ENCODE measurements around the gene PTPRE.

PTPRE gene

GRCh38 chr10:127916826-127917225 lies 9.9 kb downstream of the PTPRE start:
- no peaks in the 10 kb centered on the region for H3K9me3 ChIP-seq (ENCODE audit: severe bottlenecking)
- no peak overlapping the region for H3K27ac ChIP-seq
- no peak overlapping the region for H3K4me3 ChIP-seq (ENCODE audit: low read depth, low read length)
- H3K36me3 ChIP-seq = no peaks in the 10 kb centered on the region
- no peaks in the 10 kb centered on the region for H3K27me3 ChIP-seq (ENCODE audit: insufficient read depth, low read depth, severe bottlenecking)
- no peak for DNase-seq
- 0 out of 2 replicates have a peak, but pooled peaks have one; percentile 20 for TF ChIP-seq CTCF (IDR thresholded peaks at IDR 0.05; ENCODE audit: low read depth, low read length)

GRCh38 chr10:127918572-127918971 lies 11.7 kb downstream of the PTPRE start:
- Histone ChIP-seq H3K9me3 (ENCODE audit: severe bottlenecking) (no peaks in the 10 kb centered on the region), H3K27ac (no peak overlapping the region), H3K27me3 (ENCODE audit: insufficient read depth, low read depth, severe bottlenecking) (no peaks in the 10 kb centered on the region), H3K4me3 (ENCODE audit: low read depth, low read length) (no peak overlapping the region), H3K36me3 (no peaks in the 10 kb centered on the region)
- DNase-seq = no peak
- TF ChIP-seq CTCF (IDR thresholded peaks at IDR 0.05; ENCODE audit: low read depth, low read length) = no peak

GRCh38 chr10:127919418-127920271 lies 12.7 kb downstream of the PTPRE start:
- H3K27ac ChIP-seq = peak overlapping the region; percentile 34; the same call in 1 of the 2 replicates
- TF ChIP-seq CTCF (IDR thresholded peaks at IDR 0.05; ENCODE audit: low read depth, low read length) = peak; percentile 73
- H3K9me3 ChIP-seq (ENCODE audit: severe bottlenecking) = no peaks in the 10 kb centered on the region
- DNase-seq = peak; percentile 44
- no peaks in the 10 kb centered on the region for H3K27me3 ChIP-seq (ENCODE audit: insufficient read depth, low read depth, severe bottlenecking)
- no peaks in the 10 kb centered on the region for H3K36me3 ChIP-seq
- H3K4me3 ChIP-seq (ENCODE audit: low read depth, low read length) = no peak overlapping the region

- no peaks in the 10 kb centered on the region for H3K9me3 ChIP-seq (ENCODE audit: severe bottlenecking)
- H3K27ac ChIP-seq = peak overlapping the region; percentile 34
- H3K4me3 ChIP-seq (ENCODE audit: low read depth, low read length) = no peak overlapping the region
- no peaks in the 10 kb centered on the region for H3K36me3 ChIP-seq
- no peak for DNase-seq
- no peak for TF ChIP-seq CTCF (IDR thresholded peaks at IDR 0.05; ENCODE audit: low read depth, low read length)
- H3K27me3 ChIP-seq (ENCODE audit: insufficient read depth, low read depth, severe bottlenecking) = no peaks in the 10 kb centered on the region
Observed at GRCh38 chr10:127920306-127921074, 13.6 kb downstream of the PTPRE start.

- Histone ChIP-seq H3K9me3 (ENCODE audit: severe bottlenecking) (no peaks in the 10 kb centered on the region), H3K27ac (peak overlapping the region; percentile 34), H3K36me3 (no peaks in the 10 kb centered on the region), H3K27me3 (ENCODE audit: insufficient read depth, low read depth, severe bottlenecking) (no peaks in the 10 kb centered on the region), H3K4me3 (ENCODE audit: low read depth, low read length) (no peak overlapping the region)
- DNase-seq = peak; percentile 78
- TF ChIP-seq CTCF (IDR thresholded peaks at IDR 0.05; ENCODE audit: low read depth, low read length) = no peak
Observed at GRCh38 chr10:127921075-127921752, 14.3 kb downstream of the PTPRE start.
